GM12874 (cell line): ENCODE data around the gene USF2.

Source experiments
- TF ChIP-seq, protein P1 (sequence below): IDR thresholded peaks from 2 replicates; pipeline ENCODE4 v1.5.1; 2011; ENCODE audit warnings: low read depth, mild to moderate bottlenecking, control low read depth, low read length, moderate library complexity; ENCODE audit not compliant: insufficient read depth

USF2 gene

DNA sequence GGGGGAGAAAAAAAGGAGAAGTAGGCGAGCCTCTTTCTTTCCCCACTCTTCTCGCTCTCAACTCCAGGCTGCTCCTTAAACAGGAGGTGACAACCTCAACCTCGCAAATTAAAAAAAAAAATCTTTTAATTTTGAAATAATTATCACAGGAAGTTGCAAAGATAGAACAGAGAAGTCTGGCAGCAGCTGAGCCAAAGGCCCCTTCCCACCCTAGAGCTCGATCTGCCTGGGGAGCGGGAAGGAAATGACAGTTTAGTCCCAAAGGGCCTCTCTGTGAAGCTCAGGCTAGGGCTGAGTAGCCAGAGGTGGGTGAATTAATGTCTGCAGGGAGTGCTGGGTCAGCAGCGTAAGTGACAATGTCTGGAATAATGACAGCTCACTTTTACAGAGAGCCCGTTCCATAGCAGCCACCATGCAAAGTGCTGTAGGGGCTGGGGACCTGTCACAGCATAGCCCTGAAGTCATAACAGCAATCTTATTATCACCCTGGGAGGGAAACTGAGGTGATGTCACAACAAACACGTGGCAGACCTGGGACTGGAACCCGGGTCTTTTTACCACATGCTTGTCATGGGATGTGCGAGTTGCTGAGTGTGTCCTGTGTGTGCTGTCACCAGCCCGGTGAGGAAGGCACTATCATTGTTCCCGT, 51.4 kb downstream of the USF2 start:
- TF ChIP-seq, protein P1, sequence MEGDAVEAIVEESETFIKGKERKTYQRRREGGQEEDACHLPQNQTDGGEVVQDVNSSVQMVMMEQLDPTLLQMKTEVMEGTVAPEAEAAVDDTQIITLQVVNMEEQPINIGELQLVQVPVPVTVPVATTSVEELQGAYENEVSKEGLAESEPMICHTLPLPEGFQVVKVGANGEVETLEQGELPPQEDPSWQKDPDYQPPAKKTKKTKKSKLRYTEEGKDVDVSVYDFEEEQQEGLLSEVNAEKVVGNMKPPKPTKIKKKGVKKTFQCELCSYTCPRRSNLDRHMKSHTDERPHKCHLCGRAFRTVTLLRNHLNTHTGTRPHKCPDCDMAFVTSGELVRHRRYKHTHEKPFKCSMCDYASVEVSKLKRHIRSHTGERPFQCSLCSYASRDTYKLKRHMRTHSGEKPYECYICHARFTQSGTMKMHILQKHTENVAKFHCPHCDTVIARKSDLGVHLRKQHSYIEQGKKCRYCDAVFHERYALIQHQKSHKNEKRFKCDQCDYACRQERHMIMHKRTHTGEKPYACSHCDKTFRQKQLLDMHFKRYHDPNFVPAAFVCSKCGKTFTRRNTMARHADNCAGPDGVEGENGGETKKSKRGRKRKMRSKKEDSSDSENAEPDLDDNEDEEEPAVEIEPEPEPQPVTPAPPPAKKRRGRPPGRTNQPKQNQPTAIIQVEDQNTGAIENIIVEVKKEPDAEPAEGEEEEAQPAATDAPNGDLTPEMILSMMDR, result no peak

DNA sequence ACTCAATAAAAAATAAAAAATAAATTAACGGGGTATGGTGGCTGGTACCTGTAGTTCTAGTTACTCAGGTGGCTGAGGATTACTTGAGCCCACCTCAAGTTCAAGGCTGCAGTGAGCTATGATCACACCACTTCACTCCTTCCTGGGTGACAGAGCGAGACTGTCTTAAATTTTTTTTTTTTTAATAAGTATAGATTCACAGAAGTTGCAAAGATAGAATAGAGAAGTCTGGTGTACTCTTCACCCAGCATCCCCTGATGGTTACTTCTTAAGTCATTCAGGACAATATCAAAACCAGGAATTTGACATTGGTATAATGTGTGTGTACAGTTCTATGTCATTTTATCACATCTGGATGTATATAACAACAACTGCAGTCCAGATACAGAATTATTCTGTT, 52.5 kb downstream of the USF2 start:
- TF ChIP-seq, protein P1, result no peak

- TF ChIP-seq, protein P1, result no peak
These were observed 53.3 kb downstream of the USF2 start for GRCh38 chr19:35322014-35322413.

- TF ChIP-seq, protein P1, result peak; percentile 33; the same call in 1 of the 2 replicates
These were observed 58.9 kb downstream of the USF2 start for GRCh38 chr19:35327642-35328041.

GRCh38 chr19:35328851-35329285, 60.1 kb downstream of the USF2 start, which contains the start of gene CD22:
CD22 (plus strand) TSS chr19:35329187; CDS start chr19:35332041, 2,854 bp downstream.
- TF ChIP-seq, protein P1, result no peak

DNA sequence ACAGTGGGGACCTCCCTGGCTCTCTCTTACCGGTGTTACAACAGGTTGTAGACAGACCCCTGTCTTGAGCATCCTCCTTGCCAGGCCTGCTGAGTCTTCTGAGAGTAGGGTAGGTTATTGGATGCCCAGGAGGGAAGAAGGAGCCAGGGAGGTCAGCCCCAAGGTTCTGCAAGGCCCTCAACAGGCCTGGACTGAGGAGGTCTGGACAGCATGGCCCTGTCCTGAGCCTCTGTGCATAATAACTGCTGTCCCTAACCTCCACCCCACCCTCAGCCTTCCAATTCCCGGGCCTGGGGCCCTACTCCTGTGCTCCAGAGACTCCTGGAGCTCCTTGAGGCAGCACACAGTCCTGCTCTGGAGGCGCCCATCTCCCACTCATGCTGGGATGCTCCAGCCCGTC, 60.6 kb downstream of the USF2 start:
- TF ChIP-seq, protein P1, result no peak
